Measurements from ENCODE around the gene ZMAT2.
"Not testable (repeated sequence)": the region's sequence is repeated elsewhere in the genome, so short reads cannot be mapped to it uniquely, and the experiment has no call there.

The ZMAT2 gene, protein sequence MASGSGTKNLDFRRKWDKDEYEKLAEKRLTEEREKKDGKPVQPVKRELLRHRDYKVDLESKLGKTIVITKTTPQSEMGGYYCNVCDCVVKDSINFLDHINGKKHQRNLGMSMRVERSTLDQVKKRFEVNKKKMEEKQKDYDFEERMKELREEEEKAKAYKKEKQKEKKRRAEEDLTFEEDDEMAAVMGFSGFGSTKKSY

DNA sequence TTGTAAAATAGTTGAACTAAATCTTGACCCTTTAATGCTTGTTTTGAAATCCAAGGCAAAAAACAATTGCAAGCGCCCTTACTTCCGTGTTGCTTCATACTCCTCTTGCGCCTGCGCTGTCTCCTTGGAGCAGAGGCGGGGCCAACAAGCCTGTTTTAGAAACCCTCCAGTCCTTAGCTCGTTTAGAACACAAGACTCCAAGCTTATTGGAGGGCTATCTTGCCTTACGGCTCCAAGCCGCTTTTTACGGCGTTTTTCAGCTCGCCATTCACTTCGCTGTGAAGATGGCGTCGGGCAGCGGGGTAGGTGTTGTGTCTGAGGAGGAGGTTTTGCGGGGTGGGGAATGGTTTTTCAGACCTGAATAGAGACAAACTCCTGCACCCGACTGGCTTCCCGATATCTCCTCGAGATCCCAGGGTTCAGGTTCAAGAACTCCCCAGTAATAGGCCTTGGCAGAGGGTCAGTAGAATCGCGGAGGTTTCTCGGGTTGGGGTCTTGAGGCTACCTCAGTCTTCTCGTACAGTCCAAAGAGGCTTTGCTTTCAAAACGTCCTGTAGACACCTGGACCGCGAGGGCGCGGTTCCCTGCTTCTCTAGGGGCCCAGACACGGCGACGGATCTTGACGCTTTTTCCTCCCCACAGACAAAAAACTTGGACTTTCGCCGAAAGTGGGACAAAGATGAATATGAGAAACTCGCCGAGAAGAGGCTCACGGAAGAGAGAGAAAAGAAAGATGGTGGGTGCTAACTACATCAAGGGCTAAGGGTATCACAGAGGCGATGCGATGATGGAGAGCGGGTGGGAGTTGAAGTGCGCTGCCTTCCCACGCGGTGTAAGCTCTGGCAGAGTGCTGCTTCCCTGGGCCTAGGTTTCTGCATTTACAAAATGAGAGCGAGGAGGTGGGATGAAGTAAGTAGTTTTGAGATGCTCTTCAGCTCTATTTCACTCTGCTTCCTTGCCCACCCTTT, at the start of gene ZMAT2:
Gene ZMAT2, plus strand, starts transcription at position 271 of the 968 bp plus-strand sequence. Its CDS starts 14 bp downstream, at position 285.
- peak; percentile 99 for DNase-seq

DNA sequence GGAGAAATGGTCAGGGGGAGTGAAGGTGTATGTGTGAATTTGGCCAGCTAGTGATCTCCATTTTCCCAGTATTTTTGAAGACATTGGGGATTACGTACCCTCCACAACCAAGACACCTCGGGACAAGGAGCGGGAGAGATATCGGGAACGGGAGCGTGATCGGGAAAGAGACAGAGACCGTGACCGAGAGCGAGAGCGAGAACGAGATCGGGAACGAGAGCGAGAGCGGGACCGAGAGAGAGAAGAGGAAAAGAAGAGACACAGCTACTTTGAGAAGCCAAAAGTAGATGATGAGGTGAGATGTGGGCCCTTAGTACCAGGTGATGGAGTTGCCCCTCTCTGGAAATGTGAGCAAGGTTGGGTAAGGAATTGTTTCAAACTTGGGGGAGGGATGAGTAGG, 41.4 kb upstream of the ZMAT2 start:
- no peak for DNase-seq

DNA sequence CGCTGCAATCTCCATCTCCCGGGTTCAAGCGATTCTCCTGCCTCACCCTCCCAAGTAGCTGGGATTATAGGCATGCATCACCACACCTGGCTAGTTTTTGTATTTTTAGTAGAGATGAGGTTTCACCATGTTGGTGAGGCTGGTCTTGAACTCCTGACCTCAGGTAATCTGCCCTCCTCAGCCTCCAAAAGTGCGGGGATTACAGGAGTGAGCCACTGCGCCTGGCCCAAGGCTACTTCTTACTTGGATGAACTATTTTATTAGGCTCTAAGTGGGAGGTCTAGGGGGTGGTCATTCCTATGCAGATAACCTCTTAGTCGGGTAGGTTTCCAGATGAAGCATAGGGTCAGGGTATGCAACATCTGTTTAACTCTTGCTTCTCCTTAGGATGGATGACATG, 39.9 kb upstream of the ZMAT2 start:
- DNase-seq = not testable (repeated sequence)

DNA sequence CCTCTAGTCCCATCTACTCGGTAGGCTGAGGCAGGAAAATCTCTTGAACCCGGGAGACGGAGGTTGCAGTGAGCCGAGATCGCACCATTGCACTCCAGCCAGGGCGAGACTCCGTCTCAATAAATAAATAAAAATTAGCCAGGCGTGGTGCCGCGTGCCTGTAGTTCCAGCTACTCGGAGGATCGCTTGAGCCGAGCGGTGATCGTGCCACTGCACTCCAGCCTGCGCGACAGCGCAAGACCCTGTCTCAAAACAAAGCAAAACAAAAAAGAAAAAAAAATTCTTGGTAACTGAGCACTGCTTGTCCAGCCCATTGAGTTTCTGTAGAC, 36.3 kb upstream of the ZMAT2 start:
- no peak for DNase-seq

DNA sequence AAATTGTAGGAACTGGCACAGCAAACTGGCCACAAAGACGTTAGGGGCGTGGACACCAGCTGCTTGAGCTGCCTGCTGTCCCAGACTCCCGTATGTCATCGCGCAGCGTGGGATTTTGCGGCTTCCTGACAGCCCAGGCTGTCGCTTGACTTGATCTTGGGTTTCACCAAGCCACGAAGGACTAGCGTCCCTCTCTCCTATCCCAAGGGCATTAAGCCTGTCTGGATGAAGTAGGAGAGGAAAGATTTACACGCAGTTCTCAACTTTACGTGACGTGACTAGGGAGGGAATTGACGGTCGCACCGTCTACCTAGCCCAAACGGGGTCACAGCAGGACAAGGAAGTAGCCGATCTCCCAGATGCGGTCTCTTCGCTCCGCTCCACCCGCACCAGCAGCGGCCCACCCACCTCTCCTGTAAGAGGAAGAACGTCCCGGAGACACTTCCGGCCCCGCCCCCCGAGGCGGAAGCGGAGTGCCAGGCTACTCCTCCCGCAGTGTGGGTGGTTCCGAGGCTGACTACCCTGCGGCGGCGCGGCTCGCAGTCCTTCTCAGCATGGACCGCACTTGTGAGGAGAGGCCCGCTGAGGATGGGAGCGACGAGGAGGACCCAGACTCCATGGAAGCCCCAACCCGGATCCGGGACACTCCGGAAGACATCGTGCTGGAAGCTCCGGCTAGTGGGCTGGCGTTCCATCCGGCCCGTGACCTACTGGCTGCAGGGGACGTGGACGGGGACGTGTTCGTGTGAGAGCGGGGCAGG, 35.7 kb upstream of the ZMAT2 start, which contains the start of gene WDR55:
Gene WDR55, plus strand, starts transcription at position 546 of the 761 bp plus-strand sequence. Its CDS starts 9 bp downstream, at position 555.
- DNase-seq = peak; percentile 98

DNA sequence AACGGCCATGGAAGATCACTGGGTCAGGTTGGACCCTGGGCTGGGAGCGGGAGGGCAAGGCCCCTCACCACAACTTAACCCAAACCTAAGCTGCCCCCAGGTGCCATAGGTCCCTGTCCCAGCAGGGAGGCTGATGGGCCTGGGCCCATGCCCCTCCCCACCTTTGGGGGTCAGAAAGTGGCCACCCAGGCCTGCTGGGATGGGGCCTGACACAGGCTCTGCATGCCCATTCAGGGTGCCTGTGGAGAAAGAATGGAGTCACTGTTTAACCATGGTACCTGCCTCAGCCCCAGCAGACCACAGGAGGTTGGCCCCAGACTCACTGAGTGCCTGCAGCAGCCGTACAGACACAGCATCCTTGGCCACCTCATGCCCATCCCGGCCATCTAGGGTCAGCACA, 29.2 kb upstream of the ZMAT2 start:
- DNase-seq = not testable (repeated sequence)

DNA sequence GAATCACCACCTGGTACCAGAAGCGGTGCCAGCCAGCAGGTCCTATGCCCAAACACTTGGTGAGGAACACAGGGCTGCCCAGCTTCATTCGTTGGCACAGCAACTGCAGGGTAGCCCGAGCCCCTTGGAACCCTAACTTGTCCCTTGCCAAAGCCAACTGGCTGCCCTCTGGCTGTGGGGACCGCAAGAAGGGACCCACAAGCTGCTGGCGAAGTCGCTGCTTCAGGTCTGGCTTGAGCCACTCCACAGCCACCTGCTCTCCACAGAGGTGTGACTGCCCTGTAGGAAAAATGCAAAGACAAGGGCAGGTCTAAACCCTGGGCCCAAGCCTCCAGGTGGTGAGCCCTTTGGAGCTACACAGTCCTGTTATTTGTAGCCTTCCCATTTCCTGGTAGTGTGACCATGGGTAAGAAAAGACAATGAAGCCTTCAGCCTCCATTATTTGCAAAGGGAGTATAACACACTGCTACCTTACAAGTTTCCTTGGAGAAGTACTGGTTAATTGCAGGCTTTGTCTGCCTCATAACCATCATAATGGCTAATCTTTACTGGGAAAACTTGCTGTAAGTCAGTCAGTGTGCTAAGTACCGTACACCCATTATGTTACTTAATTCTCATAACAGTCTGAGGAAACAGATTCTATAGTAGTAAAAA, 28.6 kb upstream of the ZMAT2 start:
- DNase-seq = peak; percentile 32

DNA sequence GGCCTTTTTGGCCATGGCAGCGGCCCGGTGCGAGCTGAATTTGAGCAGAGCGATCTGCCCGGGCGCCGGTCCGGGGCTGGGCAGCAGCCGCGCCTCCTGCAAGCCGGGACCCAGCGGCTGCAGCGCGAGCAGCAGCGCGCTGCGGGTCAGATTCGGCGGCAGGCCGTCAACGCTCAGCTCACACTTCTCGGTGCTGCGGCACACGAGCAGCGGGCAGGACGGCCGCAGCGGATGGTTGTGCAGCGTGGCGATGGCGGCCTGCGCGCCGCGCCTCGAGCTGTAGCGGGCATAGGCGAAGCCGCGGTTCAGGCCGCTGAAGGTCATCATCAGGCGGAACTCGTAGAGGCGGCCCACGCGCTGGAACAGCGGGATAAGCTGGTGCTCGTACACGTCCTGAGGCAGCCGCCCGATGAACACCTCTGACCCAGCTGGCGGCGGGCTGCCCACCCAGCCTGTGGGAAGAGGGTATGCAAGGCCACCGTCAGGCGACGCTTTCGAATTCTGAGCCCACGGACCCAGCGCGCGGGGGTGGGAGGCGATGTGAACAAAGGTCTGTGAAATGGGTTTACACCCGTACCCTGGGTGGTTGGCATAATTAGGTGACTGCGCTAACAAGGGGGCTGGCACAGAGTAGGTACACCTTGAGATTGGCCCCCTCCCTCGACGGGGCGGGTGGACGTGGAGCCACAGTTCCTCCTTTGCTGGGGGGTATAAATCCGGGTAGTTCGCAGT, 27.6 kb upstream of the ZMAT2 start:
- DNase-seq = peak; percentile 74

DNA sequence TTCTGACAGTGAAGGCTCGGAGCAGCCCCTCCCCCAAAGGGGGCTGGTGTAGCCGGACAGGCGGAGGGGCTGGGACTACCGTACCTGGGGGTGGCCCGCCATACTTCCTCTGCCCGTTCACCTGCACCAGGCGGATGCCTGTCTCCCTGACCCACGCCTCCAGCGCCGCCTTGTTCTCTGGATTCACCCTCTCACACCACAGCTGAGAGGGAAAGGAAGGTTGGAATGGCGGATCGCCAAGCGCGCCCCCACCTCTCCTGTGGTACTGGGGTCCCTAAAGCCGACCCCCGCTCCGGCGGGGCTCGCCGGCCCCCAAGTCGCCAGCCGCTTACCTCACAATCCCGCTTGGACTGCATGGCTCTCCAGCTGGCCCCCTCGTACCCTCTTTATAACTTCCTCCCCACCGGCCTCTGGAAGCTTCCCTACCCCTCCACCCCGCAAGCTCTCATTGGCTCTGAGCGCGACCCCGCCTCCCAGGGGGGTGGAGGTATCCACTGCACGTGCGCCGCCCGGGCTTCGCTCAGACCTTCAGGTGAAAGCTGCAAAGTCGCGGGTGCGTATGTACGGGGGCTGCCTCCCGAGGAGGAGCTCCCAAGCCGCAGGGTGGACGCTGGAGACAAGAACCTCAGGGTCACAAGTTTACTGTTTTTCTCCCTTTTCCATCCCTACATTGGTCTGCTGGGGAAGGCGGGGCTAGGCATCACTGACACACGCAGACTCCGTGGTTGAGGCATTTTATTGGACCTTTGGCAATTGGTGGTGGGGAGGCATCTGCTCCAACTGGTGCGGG, 26.9 kb upstream of the ZMAT2 start, which contains the start of gene DND1:
Gene DND1, minus strand, starts transcription at position 390 of the 790 bp plus-strand sequence. Its CDS starts 34 bp downstream, at position 356.
- no peak for DNase-seq

DNA sequence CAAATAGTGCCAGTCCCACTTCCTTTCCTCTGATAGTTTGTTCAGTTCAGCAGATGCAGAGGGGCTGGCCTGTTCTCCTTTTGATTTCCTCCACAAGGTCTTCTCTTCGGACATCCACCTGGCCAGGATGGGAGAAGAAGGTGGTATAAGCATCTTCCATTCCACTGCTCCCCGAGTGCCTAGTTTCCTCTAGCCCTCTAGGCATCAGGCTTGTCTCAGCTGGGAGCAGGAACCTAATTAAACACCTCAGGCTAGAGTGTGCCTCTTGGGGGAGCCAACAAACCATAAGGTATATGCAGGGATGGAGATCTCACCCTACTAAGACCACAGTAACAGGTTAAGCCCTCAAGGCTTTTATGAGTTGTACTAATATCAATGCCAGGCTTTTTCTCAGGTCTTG, 26.0 kb upstream of the ZMAT2 start:
- DNase-seq = peak; percentile 27

DNA sequence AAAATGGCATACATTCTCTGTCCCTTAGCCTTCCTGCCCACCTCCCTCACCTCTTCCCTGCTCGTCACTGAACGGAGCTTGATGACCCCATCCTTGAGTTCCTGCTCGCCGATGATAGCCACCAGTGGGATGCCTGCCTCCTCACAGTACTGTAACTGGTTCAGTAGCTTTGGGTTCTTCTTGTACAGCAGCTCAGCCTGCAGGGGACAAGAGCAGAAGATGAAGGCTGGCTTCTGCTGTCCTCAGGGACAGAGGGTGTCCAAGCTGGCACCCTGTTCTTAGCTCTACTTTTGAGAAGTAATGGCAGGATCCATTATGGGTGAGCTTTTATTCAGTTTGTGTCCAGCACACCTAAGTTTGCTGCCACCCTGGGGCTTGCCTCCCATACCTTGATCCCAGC, 25.6 kb upstream of the ZMAT2 start:
- DNase-seq = no peak

DNA sequence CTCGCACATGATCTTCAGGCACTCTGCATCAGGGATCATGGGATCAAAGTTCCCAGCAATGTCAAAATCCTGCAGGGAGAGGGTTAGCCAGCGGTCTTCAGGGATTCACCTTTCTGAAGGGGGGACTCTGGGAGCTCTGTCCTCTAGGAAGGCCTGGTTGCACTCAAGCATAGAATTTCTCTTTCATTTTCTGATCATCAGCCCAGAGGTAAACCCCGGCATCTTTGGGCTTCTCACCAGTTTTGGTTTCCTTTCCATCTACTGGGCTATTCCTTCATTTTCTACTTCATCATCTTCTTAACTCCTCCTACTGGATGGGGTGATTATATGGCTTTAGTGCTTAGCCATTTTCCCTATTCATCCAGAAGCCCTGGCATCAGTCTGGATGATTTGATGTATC, 22.3 kb upstream of the ZMAT2 start:
- DNase-seq = no peak

DNA sequence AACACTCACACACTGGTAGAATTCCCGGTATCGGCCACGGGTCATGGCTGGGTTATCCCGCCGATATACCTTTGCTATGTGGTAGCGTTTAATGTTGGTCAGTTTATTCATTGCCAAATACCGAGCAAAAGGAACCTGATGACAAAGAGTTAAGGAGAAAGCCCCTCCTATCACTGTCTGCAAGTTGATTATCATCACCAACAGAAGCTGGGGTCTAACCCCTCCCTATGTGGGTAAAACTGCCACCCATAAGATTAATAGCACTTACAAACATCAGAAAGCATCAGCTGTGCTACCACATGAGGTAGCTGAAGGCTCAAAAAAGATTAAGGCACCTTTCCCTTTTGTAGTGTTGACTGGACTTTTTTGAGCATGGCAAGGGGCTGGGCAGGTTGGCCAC, 21.3 kb upstream of the ZMAT2 start:
- no peak for DNase-seq

DNA sequence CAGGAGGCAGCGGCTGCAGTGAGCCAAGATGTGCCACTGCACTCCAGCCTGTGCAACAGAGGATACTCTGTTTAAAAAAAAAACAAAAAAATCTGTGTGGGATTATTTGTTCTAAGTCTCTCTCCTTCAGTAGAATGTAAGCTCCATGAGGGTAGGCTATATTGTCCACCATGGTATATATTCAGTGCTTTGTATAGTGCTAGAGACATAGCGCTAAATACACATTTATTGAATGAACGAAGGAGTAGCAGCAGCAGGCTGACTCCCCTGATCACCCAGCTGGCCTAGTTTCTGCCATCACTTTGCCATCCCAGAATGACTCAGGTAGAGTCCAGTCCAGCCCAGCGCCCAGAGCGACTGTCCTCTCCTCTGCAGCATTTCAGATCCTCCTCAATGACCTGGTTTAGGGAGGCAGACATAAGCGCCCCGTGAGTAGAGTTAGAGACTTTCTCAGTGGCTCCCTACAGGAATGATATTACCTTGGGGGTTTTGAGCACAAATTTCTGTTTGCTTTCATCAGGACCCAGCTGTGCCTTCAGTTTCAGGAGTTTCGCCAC, 9.8 kb upstream of the ZMAT2 start:
- DNase-seq = peak; percentile 63

DNA sequence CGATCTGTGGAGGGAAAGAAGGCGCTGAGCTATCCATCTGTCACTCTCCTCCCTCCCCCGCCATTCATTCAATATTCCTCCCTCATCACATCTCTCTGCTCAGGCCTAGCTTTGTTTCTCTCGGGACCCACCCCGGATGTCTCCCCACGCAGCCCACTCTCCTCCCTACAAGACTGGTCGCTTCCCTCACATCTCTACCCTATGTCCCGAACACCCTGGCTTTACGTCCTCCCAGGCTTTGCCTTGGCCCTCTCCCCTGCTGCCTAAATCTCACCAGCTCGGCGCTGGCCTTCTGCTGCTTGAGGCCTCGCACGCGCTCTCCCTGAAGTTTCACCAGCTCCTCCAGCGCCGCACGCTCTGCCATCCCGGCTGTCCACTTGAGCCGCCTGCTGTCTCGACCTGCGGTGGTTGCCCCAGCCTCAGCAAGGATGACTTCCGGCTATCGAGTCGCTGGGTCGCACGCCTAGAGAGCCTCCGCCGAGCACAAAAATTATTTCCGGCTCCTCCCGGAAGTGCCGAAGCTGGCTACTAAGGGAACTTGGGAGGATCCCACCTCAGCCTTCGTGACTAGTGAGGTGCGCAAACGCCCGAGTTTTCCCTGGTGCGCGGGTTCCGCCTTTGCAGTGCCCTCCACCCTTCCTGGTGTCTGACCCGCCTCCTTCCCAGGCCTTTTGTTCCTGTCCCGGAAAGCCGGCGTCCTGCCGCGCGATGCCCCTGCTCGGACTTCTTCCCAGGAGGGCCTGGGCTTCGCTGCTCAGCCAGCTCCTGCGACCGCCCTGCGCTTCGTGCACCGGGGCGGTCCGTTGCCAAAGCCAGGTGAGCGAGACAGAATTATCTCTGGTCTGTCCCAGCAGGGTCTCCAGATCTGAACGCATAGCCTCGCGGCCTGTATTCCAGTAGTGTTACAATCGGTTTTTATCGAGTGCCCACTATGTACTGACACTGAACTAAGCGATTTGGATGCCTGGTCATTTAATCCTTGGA, 9.0 kb upstream of the ZMAT2 start, which contains the start of the genes HARS1 and HARS2:
Gene HARS1, minus strand, starts transcription at position 430 of the 984 bp plus-strand sequence. Its CDS starts 66 bp downstream, at position 364.
Gene HARS2, plus strand, starts transcription at position 515 of the 984 bp plus-strand sequence. Its CDS starts 194 bp downstream, at position 709.
- peak; percentile 99 for DNase-seq

DNA sequence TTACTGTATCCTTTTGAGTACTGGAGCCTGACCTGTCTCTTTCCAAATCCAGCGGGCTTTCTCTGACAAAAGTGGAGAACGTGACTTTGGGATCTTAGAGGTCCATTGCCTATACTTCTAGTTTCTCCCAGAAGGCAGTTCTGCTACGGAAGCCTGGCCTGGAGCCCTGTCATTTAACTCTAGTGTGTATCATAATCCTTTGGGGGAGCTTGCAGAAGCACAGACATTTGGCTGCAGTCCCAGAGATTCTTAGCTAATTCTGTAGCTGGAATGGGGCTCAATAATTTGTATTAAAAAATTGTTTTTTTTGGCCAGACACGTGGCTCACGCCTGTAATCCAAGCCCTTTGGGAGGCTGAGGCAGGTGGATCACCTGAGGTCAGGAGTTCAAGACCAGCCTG, 6.0 kb upstream of the ZMAT2 start:
- DNase-seq = no peak

DNA sequence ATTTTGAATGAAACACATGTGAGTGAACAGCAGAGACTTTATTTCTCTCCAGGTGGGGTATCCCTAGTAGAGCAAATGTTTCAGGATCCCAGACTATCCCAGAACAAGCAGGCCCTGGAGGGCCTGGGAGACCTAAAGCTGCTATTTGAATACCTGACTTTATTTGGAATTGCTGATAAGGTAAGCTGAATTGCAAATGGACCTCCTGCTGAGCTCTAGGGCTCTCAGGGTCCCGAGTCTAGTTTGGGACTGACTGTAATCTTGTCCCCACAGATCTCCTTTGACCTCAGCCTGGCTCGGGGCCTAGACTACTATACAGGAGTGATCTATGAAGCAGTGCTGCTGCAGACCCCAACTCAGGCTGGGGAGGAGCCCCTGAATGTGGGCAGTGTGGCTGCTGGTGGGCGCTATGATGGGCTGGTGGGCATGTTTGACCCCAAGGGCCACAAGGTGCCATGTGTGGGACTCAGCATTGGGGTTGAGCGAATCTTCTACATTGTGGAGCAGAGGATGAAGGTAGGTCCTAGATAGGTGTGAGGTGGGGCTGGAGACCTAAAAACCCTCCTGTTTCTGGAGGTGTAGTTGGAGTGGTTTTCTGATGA, 3.3 kb upstream of the ZMAT2 start:
- no peak for DNase-seq

DNA sequence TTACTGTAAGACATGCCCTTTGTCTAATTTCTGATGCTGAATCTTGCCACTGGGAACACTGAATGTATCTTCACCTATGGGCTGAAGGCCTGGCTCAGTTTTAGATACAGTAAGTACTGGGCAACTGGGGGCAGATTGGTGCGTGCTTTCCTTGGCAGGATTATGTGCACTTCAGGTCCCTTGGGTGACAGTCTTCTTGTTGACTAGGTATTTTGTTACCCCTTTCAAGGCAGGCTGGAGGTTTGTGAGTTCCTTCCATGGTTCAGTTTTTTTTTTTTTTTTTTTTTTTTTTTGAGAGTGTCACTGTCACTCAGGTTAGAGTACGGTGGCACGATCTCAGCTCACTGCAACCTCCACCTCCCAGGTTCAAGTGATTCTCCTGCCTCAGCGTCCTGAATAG, 7.6 kb downstream of the ZMAT2 start:
- DNase-seq = no peak

DNA sequence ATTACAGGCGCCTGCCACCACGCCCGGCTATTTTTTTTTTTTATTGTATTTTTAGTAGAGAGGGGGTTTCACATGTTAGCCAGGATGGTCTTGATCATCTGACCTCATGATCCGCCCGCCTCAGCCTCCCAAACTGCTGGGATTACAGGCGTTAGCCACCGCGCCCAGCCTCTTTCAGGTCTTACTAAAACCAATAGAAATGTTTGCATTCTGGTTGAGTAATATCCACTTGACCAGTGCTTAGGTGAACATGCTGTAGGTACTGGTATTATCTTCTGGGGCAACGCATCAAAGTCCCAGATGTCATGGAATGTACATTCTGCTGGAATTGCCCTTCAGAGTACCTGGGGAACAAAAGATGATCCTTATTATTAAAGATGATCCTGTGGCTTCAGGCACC, 8.5 kb downstream of the ZMAT2 start:
- peak; percentile 92 for DNase-seq
